ENCODE measurements around the gene CDKL5.

The CDKL5 gene

GRCh38 chrX:18425199-18426003, at the start of gene CDKL5:
CDKL5 (plus strand) TSS chrX:18425608; CDS start chrX:18507097, 81,489 bp downstream.
- H3K36me3 ChIP-seq (ENCODE audit: control insufficient read depth, insufficient read depth, low read length) = no peaks in the 10 kb centered on the region
- H3K4me1 ChIP-seq (ENCODE audit: control insufficient read depth, insufficient read depth, low read length) = no peaks in the 10 kb centered on the region
- H3K9ac ChIP-seq (ENCODE audit: low read length) = peak within 1 kb of the TSS; percentile 82
- H3K27me3 ChIP-seq (ENCODE audit: control insufficient read depth, insufficient read depth, low read length) = no peaks in the 10 kb centered on the region
- no peaks in the 10 kb centered on the region for H3K9me3 ChIP-seq (ENCODE audit: control insufficient read depth, low read length)
- peak within 1 kb of the TSS; percentile 46 for H3K4me3 ChIP-seq (ENCODE audit: low read length)

DNA sequence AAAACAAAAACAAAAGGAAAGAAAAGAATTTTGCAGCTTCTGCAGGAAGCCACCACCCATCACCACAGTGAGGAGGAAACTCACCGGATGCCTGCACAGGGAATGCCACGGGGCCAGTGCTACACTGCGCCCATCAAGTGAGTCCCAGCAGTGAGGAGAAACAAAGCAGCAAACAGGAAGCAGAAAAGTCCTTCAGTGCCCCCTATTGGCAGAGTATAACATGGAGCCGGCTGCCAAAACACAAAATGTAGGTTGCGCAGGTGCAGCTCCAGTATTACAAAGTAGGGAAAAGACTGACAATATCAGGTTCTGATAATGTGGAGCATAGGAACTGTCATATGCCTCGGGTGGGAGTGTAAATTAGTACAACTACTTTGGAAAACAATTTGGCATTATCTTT, 47.6 kb upstream of the CDKL5 start:
- H3K9ac ChIP-seq (ENCODE audit: low read length) = no peak overlapping the region
- no peaks in the 10 kb centered on the region for H3K36me3 ChIP-seq (ENCODE audit: control insufficient read depth, insufficient read depth, low read length)
- no peak overlapping the region for H3K4me3 ChIP-seq (ENCODE audit: low read length)
- no peaks in the 10 kb centered on the region for H3K27me3 ChIP-seq (ENCODE audit: control insufficient read depth, insufficient read depth, low read length)
- H3K4me1 ChIP-seq (ENCODE audit: control insufficient read depth, insufficient read depth, low read length) = no peaks in the 10 kb centered on the region
- H3K9me3 ChIP-seq (ENCODE audit: control insufficient read depth, low read length) = no peaks in the 10 kb centered on the region

GRCh38 chrX:18389966-18390365, 35.4 kb upstream of the CDKL5 start:
- Histone ChIP-seq H3K27me3 (ENCODE audit: control insufficient read depth, insufficient read depth, low read length) (no peaks in the 10 kb centered on the region), H3K4me3 (ENCODE audit: low read length) (no peak overlapping the region)

GRCh38 chrX:18390941-18391538, 34.4 kb upstream of the CDKL5 start:
- Histone ChIP-seq H3K4me3 (ENCODE audit: low read length) (no peak overlapping the region), H3K4me1 (ENCODE audit: control insufficient read depth, insufficient read depth, low read length) (no peaks in the 10 kb centered on the region), H3K9me3 (ENCODE audit: control insufficient read depth, low read length) (no peaks in the 10 kb centered on the region), H3K36me3 (ENCODE audit: control insufficient read depth, insufficient read depth, low read length) (no peaks in the 10 kb centered on the region), H3K9ac (ENCODE audit: low read length) (no peak overlapping the region), H3K27me3 (ENCODE audit: control insufficient read depth, insufficient read depth, low read length) (no peaks in the 10 kb centered on the region)

More at GRCh38 chrX:18389966-18390365, 35.4 kb upstream of the CDKL5 start:
- H3K4me1 ChIP-seq (ENCODE audit: control insufficient read depth, insufficient read depth, low read length) = no peaks in the 10 kb centered on the region
- H3K36me3 ChIP-seq (ENCODE audit: control insufficient read depth, insufficient read depth, low read length) = no peaks in the 10 kb centered on the region
- no peak overlapping the region for H3K9ac ChIP-seq (ENCODE audit: low read length)
- H3K9me3 ChIP-seq (ENCODE audit: control insufficient read depth, low read length) = no peaks in the 10 kb centered on the region

GRCh38 chrX:18394477-18394876, 30.9 kb upstream of the CDKL5 start:
- Histone ChIP-seq H3K9ac (ENCODE audit: low read length) (no peak overlapping the region), H3K9me3 (ENCODE audit: control insufficient read depth, low read length) (no peaks in the 10 kb centered on the region), H3K36me3 (ENCODE audit: control insufficient read depth, insufficient read depth, low read length) (no peaks in the 10 kb centered on the region), H3K27me3 (ENCODE audit: control insufficient read depth, insufficient read depth, low read length) (no peaks in the 10 kb centered on the region), H3K4me3 (ENCODE audit: low read length) (no peak overlapping the region), H3K4me1 (ENCODE audit: control insufficient read depth, insufficient read depth, low read length) (no peaks in the 10 kb centered on the region)

- no peaks in the 10 kb centered on the region for H3K36me3 ChIP-seq (ENCODE audit: control insufficient read depth, insufficient read depth, low read length)
- H3K4me3 ChIP-seq (ENCODE audit: low read length) = no peak overlapping the region
- H3K9ac ChIP-seq (ENCODE audit: low read length) = no peak overlapping the region
- H3K9me3 ChIP-seq (ENCODE audit: control insufficient read depth, low read length) = no peaks in the 10 kb centered on the region
- H3K27me3 ChIP-seq (ENCODE audit: control insufficient read depth, insufficient read depth, low read length) = no peaks in the 10 kb centered on the region
- no peaks in the 10 kb centered on the region for H3K4me1 ChIP-seq (ENCODE audit: control insufficient read depth, insufficient read depth, low read length)
Measured at GRCh38 chrX:18401848-18402213, 23.6 kb upstream of the CDKL5 start.

DNA sequence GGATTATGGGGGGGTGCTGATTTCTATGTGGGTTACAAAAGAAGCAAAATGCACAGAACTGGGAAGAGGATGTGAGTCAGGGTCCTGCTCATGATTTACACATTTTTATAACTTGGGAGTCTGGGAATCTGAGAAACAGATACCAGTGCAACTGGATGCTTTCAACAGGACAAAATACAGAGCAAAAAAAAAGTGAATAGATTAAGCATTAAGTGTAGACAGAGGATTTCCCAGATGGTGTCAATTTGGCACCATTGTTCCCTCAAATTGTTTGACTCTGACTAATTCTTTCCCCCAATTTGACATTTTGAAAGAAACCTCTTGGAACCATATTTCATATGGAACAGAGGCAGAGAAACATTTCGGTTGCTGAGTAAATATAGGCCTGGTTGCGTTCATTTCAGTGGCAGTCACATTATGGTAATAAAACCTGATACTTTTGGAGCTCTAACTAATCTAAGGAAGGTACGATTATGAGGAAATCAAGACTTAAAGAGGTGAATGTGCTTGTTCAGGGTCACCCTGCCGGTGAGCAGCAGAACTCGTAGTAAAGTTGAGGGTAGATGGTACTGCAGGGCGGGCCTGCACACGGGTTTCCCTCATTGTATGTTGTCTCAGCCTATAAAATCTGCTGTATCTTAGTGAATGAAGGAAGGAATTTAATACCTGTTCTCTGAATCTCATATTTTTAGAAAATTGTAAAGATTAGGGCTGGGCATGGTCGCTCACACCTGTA, 18.7 kb upstream of the CDKL5 start:
- H3K4me3 ChIP-seq (ENCODE audit: low read length) = no peak overlapping the region
- no peak overlapping the region for H3K9ac ChIP-seq (ENCODE audit: low read length)
- H3K36me3 ChIP-seq (ENCODE audit: control insufficient read depth, insufficient read depth, low read length) = no peaks in the 10 kb centered on the region
- H3K9me3 ChIP-seq (ENCODE audit: control insufficient read depth, low read length) = no peaks in the 10 kb centered on the region
- no peaks in the 10 kb centered on the region for H3K4me1 ChIP-seq (ENCODE audit: control insufficient read depth, insufficient read depth, low read length)
- no peaks in the 10 kb centered on the region for H3K27me3 ChIP-seq (ENCODE audit: control insufficient read depth, insufficient read depth, low read length)

DNA sequence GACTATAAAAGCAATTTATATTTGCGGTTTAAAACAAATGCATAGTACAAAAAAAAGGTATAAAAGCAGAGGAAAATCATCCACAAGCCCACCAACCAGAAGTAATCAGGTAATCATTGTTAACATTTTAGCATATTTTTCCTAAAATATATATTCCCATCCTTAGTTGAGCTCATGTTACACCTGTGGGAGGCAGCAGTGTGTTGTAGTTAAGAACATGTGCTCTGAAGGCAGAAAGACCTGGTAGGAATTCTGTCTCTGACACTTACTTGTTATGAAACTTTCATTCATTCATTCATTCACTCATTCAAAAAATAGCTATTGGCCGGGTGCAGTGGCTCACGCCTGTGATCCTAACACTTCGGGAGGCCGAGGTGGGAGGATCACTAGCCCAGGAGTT, 15.4 kb upstream of the CDKL5 start:
- Histone ChIP-seq H3K4me1 (ENCODE audit: control insufficient read depth, insufficient read depth, low read length) (no peaks in the 10 kb centered on the region), H3K36me3 (ENCODE audit: control insufficient read depth, insufficient read depth, low read length) (no peaks in the 10 kb centered on the region), H3K9ac (ENCODE audit: low read length) (no peak overlapping the region)

DNA sequence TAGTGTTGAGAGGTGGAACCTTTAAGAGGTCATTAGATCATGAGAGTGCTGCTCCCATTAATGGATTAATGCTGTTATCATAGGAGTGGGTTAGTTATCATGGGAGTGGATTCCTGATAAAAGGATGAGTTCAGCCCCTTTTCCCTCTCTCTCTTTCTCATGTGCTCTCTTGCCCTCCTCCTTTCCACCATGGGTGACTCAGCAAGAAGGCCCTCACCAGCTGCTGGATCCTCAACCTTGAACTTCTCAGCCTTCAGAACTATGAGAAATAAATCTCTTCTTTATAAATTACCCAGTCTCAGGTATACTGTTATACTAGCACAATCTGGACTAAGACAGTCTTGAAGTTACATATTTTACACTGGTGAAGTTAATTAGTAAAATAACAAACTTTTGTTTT, 10.0 kb upstream of the CDKL5 start:
- H3K9me3 ChIP-seq (ENCODE audit: control insufficient read depth, low read length) = no peaks in the 10 kb centered on the region
- no peak overlapping the region for H3K4me3 ChIP-seq (ENCODE audit: low read length)
- no peaks in the 10 kb centered on the region for H3K36me3 ChIP-seq (ENCODE audit: control insufficient read depth, insufficient read depth, low read length)
- no peaks in the 10 kb centered on the region for H3K27me3 ChIP-seq (ENCODE audit: control insufficient read depth, insufficient read depth, low read length)
- H3K9ac ChIP-seq (ENCODE audit: low read length) = no peak overlapping the region
- no peaks in the 10 kb centered on the region for H3K4me1 ChIP-seq (ENCODE audit: control insufficient read depth, insufficient read depth, low read length)

More for the DNA sequence above, 15.4 kb upstream of the CDKL5 start:
- Histone ChIP-seq H3K9me3 (ENCODE audit: control insufficient read depth, low read length) (no peaks in the 10 kb centered on the region), H3K27me3 (ENCODE audit: control insufficient read depth, insufficient read depth, low read length) (no peaks in the 10 kb centered on the region), H3K4me3 (ENCODE audit: low read length) (no peak overlapping the region)

DNA sequence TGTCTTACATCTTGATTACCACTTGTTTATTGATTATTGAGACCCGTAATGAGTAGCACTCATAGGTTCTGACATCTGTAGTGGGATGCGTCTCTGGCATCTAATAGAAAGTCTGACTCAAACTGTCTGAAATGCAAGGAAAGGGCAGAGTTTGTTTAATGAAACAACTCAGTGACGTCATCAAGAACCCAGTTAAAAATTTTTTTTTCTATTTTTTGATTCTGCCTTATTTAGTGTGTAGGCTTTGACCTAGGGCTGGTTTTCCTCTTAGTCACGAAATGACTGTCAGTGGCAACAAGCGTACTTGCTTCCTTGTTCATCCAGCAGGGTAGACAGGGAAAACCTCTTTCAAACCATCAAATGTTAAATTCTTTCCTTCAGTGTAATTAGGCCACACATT, 3.1 kb upstream of the CDKL5 start:
- Histone ChIP-seq H3K9ac (ENCODE audit: low read length) (no peak overlapping the region), H3K9me3 (ENCODE audit: control insufficient read depth, low read length) (no peaks in the 10 kb centered on the region), H3K36me3 (ENCODE audit: control insufficient read depth, insufficient read depth, low read length) (no peaks in the 10 kb centered on the region), H3K4me1 (ENCODE audit: control insufficient read depth, insufficient read depth, low read length) (no peaks in the 10 kb centered on the region), H3K27me3 (ENCODE audit: control insufficient read depth, insufficient read depth, low read length) (no peaks in the 10 kb centered on the region), H3K4me3 (ENCODE audit: low read length) (no peak overlapping the region)

GRCh38 chrX:18422886-18423285, 2.5 kb upstream of the CDKL5 start:
- Histone ChIP-seq H3K27me3 (ENCODE audit: control insufficient read depth, insufficient read depth, low read length) (no peaks in the 10 kb centered on the region), H3K4me3 (ENCODE audit: low read length) (no peak overlapping the region)

More at GRCh38 chrX:18422886-18423285, 2.5 kb upstream of the CDKL5 start:
- Histone ChIP-seq H3K36me3 (ENCODE audit: control insufficient read depth, insufficient read depth, low read length) (no peaks in the 10 kb centered on the region), H3K9ac (ENCODE audit: low read length) (no peak overlapping the region), H3K4me1 (ENCODE audit: control insufficient read depth, insufficient read depth, low read length) (no peaks in the 10 kb centered on the region), H3K9me3 (ENCODE audit: control insufficient read depth, low read length) (no peaks in the 10 kb centered on the region)
